NT2/D1 (cell line): Measurements from ENCODE around the gene RPS18.

Experiments used
- SUZ12 ChIP-seq: IDR thresholded peaks from 2 replicates; pipeline ENCODE4 v1.6.1; 2011; ENCODE audit not compliant: insufficient read length, insufficient read depth; ENCODE audit errors: extremely low read depth
- YY1 ChIP-seq: IDR thresholded peaks from 2 replicates; pipeline ENCODE4 v1.6.1; 2011; ENCODE audit not compliant: insufficient read length, insufficient read depth
- ZNF274 ChIP-seq: IDR thresholded peaks from 2 replicates; pipeline ENCODE4 v1.6.1; 2011; ENCODE audit warnings: mild to moderate bottlenecking, low read depth, low read length

DNA sequence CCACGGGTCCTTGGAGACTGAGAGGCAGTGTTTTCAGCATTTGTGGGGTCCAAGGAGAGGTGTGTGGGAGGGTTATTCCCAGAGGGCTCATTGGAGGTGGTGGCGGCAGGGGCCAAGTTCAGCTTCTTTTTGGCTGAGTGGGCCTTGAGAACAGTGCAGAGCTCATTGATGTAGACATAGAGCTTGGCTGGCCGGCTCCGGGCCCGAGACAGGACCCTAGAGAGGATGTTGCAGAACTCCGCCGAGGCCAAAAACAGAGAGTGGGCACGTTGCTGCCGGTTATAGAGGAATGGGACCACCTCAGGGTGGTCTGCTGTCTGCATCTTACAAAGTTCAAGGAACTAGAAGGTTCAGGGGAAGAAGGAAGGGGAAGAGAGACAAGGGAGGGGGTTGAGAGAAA is 49.4 kb downstream of the RPS18 start:
- TF ChIP-seq ZNF274 (no peak), YY1 (no peak), SUZ12 (no peak)
